GM12872 (cell line): ENCODE data around the gene DPYSL4.

Experiments
- TF ChIP-seq, protein P1 (sequence below): IDR thresholded peaks from 3 replicates; pipeline ENCODE4 v1.5.1; 2011; ENCODE audit warnings: low read depth, mild to moderate bottlenecking, low read length, moderate library complexity; ENCODE audit not compliant: insufficient read depth

Gene DPYSL4

DNA sequence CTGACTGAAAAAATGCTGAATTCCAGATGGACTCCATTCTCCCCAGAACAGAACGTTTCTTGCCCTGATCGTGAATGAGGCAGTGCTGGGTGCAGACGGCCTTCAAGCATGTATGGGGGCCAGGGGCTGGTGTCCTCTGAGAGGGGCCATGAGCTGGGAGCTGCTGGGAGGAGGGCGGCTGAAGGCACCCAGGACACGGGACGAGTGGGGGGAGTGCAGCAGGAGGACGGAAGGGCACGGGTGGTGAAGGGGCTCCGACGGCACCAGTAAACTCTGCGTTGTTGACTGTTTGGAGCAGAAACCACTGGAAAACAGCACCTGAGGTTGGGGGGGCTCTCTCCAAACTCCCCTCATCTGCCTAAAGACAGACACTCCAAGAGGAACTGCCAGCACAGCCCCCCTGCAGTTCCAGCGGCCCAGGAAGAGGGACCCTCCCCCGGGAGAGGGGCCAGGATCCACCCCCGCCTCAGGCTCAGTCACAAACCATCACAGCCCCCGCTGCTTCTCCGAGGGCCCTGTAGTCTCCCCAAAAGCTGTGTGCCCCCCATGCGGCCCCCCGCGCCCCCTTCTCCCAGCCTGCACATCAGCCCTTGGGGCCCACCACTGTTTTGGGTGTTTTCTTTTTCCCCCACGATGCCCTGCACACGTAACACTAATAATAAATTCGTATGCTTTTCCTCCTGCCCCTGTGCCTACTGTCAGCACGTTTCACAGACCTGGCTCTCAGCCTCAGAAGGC lies 55.5 kb downstream of the DPYSL4 start:
- TF ChIP-seq, protein P1, sequence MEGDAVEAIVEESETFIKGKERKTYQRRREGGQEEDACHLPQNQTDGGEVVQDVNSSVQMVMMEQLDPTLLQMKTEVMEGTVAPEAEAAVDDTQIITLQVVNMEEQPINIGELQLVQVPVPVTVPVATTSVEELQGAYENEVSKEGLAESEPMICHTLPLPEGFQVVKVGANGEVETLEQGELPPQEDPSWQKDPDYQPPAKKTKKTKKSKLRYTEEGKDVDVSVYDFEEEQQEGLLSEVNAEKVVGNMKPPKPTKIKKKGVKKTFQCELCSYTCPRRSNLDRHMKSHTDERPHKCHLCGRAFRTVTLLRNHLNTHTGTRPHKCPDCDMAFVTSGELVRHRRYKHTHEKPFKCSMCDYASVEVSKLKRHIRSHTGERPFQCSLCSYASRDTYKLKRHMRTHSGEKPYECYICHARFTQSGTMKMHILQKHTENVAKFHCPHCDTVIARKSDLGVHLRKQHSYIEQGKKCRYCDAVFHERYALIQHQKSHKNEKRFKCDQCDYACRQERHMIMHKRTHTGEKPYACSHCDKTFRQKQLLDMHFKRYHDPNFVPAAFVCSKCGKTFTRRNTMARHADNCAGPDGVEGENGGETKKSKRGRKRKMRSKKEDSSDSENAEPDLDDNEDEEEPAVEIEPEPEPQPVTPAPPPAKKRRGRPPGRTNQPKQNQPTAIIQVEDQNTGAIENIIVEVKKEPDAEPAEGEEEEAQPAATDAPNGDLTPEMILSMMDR: no peak

DNA sequence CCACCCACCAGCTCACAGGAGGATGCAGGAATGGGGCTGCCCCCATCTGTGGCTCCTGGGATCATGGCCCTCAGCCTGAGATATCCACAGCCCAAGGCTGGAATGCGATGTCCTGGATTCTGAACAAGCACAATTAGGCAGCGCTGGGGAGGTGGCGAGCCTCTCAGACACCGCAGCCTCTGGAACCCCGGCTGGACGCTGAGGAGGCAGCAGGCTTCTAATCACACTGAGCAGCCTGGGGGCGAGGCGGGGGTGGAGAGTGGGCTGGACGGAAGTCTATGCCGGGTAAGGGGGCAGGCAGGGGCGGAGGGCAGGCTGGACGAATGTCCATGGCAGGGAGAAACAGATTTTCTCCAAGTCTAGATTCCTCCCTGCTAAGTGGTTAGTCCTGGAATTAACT lies 56.4 kb downstream of the DPYSL4 start:
- TF ChIP-seq, protein P1: no peak

DNA sequence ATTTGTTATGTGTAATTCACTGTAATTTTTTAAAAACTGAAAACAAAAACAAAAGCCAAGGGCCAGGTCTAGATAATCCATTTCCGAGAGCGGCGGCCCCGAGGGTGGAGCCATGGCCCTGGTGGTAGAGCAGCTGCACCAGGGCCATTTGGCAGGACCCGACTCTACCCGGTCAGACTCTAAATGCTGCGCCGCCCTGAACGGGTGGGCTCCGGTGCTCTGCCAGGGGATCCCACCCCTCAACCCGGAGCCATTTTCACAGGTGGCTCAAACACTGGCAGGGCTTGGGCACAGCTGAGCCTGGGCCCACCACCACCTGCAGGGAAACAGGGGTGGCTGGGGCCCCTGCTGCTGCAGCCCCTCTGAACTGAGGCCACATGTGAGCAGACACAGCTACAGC lies 56.9 kb downstream of the DPYSL4 start:
- TF ChIP-seq, protein P1: no peak

DNA sequence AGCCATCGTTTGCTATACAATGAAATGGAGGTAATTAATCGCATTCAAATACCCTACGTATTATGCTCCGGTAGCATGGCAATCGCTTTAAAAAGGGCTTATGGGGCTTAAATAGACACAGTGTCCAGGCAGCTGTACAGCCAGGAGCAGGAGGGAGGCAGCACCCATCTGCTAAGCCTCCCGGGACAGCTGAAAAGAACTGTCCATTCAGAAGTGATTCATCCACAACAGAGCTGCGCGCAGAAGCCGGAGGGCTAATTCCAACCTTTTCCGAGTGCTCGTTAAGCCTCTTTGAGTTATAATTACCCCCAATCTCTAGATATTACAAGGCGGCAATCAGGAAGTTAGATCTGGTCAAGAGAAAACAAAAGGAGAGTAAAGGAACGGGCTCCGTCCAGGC lies 58.3 kb downstream of the DPYSL4 start:
- TF ChIP-seq, protein P1: no peak

DNA sequence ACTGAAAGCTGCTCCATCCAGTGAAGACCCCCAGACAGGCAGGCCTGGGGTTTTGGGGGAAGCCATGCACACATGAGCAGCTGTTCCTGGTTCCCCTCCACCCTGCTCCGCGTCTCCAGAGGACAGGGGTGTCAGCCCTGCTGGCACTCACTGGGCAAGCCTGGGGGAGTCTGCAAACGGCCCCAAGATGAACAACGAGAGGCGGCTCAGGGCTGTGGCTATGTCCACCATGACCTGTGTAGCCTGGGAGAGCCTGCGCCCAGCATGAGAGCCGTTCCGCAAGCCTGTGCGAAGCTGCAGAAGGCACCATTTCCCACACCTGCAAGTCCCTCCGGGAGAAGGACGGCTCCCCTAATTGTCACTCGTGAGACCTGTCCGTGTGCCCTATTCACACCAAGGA lies 59.5 kb downstream of the DPYSL4 start:
- TF ChIP-seq, protein P1: no peak

DNA sequence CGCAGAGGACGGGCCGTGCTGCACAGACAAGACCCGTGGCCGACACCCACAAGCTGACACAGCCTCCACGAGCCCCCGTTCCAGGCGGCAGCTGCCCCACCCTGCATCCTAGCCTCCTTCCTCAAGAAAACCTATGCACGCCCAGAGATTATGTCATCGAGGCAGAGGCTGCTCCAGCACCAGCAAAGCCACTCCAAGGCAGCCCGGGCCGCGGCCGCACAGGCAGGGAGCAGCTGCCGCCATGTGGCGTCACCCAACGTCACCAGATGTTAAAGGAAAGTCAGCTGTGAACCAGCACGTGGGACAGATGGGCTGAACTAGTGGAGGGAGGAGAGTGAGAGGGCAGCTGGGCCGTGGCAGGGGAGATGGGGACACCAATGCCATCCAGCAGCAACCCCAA lies 61.2 kb downstream of the DPYSL4 start:
- TF ChIP-seq, protein P1: no peak

DNA sequence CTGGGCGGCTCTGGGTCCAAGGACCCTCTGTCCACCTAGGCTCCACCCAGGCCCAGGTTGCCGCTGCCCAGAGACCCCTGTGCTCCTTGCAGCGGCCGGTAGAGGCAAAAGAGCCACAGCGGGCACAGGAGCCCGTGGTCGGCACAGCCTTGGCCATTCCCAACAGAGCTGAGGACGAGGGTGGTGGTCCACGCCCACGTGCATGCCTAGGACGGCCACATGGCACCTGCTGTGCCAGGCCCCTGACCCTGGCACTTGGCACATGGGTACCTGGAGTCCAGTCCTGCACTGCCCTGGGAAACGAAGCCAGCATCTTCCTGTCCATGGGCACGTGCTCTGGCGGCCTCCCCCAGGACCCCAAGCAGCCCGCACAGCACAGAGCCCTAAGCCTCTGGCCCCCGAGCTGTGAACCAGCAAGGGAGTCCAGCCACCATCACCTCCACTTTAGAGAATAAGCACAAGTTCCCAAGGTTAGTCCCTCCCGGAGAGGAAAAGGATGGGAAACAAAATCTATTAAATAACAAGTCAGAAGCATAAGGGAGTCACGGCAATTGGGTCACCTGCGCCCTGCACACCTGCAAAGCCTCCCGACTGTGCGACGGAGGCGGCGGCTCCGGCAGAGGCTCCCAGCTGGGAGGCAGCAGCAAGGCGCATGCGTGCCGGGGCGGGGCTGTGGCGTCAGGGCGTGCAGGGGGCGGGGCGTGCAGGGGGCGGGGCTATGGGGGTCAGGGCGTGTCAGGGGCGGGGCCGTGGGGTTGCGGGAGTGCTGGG lies 61.9 kb downstream of the DPYSL4 start:
- TF ChIP-seq, protein P1: no peak
